Measurements from ENCODE around the gene CSDE1.

DNA sequence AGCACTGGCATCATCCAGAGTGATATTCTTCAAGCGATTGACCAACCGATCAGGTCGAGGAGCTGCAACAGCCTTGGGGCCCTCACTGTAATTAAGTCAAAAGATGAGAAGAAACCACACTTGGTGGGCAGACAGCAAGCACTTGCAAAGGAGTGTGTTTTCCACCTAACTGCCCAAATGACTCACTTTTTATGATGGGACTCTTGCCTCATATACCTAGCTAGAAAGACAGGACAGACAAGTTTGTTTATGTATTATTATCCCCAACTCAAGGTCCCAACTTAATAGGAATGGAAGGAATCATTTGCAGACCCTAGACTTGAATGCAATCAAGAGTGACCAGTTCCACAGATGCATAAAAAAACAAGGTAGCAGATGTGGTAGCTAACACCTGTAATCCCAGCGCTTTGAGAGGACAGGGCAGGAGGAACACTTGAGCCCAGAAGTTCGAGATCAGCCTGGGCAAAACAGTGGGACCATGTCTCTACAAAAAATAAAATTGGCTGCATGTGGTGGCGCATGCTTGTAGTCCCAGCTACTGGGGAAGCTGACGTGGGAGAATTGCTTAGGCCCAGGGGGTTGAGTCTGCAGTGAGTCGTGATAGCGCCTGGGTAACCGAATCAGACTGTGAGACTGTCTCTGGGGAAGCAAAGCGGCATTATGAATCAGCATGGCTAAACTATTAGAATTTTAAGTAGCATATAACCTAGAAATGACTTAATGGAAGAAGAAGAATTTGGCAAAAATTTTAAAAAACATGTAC is 38.9 kb downstream of the CSDE1 start:
- TF ChIP-seq, protein P1, sequence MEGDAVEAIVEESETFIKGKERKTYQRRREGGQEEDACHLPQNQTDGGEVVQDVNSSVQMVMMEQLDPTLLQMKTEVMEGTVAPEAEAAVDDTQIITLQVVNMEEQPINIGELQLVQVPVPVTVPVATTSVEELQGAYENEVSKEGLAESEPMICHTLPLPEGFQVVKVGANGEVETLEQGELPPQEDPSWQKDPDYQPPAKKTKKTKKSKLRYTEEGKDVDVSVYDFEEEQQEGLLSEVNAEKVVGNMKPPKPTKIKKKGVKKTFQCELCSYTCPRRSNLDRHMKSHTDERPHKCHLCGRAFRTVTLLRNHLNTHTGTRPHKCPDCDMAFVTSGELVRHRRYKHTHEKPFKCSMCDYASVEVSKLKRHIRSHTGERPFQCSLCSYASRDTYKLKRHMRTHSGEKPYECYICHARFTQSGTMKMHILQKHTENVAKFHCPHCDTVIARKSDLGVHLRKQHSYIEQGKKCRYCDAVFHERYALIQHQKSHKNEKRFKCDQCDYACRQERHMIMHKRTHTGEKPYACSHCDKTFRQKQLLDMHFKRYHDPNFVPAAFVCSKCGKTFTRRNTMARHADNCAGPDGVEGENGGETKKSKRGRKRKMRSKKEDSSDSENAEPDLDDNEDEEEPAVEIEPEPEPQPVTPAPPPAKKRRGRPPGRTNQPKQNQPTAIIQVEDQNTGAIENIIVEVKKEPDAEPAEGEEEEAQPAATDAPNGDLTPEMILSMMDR (IDR thresholded peaks at IDR 0.05; ENCODE audit: low read depth, low read length, poor library complexity, severe bottlenecking): no peak
- no peak for TF ChIP-seq EZH2phosphoT487 (IDR thresholded peaks at IDR 0.05; ENCODE audit: borderline replicate concordance, low read length)
